NCI-H345 treated with DMSO at 0.1 percent for 48 hours (cell line): Measurements from ENCODE around the gene ADAM19.

ENCODE experiments used
- DNase-seq: peaks from one replicate; lab custom pipeline; 2025; ENCODE audit not compliant: unreplicated experiment; lab: John Stamatoyannopoulos, UW

Gene ADAM19

DNA sequence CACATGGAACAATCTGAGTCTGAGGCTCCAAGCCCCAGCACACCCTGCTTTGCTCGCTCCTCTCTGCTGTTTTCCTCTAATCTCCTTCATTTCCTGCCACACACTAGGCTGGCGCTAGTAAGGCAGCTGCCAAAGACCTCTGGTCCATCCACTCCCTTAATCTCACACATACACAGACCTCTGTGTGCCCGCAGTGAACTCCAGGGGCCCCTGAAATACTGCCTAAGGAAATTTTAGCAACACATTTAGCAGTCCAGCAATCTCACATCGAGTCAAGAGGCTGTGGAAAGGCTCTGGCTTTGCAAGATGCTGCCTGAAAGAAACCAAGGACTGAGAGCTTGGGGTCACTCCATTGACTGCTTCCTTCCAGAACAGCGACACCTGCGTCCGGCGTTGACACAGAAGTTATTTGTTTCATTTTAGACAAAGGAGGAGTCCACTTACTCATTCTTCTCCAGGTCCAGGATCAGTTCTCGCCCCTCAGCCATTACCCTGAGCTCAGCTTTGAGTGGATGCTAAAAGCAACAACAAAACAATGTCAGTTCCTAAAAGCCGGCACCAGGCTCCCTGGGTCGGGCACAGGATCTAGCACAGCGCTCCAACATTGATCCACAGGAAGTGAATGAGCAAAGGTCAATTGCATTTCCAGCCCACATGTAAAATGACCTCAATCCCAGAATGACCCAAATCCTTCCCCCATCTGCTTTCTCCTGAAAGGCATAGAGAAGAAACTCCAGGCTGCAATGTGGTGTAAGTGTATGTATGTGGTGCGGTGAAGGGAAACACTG lies 11.5 kb downstream of the ADAM19 start:
- DNase-seq = no peak

DNA sequence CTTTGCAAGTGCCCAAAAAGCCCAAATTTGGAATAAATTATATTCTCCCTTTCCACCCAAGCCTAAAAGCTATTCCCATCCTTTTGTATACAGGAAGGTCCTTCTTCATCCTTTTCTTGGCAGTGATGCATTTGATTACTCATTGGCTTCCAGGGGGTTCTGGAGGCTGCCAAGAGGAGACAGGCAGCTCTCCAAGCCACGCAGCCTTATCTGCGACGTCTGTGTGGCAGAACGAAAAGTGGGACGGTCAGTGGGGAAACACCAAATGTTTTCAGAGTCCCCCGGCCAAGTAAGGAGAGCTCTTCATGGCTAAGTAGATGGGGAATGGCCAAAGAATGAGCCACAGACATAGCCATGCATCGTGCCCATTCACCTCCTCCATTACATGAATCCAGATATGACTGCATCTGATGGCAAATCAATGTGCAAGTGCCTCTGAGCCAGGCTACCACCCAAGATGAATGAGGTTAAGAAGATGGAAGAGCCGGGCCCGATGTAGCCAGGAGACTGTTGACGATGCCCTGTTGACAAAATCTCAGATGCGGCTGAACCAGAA lies 12.1 kb downstream of the ADAM19 start:
- DNase-seq = no peak

DNA sequence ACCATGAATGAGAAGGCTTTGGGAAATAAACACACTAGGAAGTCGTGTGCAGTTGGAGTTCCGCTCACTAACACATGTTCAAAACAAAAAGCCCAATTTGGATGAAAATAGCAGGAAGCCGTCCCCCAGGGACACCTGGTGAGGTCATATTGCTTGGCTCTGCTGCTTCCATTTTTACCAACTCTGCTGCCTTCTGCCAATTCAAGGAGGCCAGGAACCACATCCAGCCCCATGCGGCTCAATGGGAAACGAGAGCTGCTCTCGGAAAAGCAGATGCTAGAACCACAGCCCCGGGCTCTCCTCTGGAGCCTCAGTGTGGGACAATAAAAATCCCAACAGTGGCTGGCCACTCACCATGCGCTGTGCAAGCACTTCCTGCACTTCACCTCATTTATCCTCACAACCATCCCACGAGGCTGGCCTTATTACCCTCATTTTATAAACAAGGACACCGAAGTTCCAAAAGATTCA lies 13.4 kb downstream of the ADAM19 start:
- DNase-seq = no peak

DNA sequence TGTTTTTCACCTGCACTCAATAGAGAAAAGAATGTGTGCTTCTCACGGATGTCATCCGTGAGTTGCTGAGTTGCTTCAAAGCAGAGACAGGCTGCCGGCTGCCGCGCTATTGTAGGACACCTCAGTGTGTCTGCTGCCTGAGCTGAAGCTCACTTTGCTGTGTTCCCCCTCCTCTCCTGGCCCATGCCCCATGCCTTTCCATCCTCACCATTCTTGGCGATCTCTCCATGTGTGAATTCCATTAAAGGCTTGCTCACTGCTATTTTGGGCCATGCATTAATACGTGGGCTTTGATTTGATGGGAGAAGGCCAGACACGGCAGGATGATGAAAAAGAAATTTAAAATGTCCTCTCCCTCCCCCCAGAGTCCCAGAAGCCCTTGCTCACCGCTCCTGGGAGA lies 14.5 kb downstream of the ADAM19 start:
- no peak for DNase-seq

DNA sequence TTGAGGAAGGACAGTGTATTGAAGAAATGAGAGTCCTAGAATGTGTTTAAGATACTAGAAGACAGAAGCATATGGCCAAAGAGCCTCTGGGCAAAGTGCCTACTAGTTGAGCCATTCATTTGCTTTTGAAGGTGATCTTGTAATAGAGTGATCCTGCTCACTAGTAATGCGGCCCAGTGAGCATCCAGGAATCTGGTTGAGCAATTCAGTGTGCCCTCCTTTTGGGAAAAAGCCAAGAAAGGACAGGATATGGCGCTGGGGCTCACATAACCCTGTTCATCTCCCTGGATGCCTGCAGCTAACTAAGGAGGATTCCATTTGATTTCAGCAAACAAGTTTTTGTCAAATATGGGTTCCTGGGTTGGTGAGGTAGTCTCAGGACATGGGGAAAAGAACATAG lies 16.3 kb downstream of the ADAM19 start:
- no peak for DNase-seq

DNA sequence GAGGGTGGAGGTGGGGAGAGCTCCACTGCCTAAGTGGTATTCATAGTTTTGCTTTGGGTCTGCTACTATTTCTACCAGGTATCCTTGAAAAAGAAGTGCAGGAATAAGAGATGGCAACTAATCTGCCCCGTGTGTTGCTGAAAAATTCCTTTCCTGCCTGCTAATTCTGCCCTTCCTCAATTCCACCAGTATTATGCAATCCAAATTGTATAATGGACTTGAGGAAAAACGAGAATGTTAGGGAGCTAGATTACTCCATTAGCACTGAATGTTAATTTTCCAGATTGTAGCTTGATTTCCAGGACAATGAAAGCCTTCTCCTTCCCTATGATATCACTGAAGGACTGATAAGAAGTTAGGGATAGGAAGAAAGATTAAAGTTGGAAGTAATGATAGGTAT lies 16.9 kb downstream of the ADAM19 start:
- no peak for DNase-seq

DNA sequence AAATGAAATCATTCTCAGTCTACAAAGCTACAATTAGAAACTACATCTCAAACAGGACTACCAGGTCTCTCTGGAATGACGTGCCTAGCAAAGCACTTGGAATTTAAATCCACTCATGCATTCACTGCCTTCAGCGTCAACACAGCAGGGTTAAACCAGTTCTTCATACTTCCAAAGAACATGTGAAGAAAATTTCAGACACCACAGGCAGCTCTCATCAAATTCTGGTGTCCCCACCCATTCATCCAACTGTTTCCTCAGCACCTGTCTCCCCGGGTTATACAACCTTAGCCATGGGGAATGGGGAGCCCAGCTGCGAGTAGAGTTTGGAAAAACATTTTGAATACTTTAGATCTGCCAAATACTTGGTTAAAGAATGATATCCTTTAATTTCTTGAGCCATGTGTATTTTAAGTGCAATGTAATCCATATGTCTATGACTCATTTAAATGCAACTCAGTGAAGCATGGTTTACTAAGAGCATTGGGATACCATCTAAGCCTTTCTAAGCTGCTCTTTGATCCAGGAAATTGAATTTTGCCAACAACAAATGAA lies 17.5 kb downstream of the ADAM19 start:
- DNase-seq = no peak

DNA sequence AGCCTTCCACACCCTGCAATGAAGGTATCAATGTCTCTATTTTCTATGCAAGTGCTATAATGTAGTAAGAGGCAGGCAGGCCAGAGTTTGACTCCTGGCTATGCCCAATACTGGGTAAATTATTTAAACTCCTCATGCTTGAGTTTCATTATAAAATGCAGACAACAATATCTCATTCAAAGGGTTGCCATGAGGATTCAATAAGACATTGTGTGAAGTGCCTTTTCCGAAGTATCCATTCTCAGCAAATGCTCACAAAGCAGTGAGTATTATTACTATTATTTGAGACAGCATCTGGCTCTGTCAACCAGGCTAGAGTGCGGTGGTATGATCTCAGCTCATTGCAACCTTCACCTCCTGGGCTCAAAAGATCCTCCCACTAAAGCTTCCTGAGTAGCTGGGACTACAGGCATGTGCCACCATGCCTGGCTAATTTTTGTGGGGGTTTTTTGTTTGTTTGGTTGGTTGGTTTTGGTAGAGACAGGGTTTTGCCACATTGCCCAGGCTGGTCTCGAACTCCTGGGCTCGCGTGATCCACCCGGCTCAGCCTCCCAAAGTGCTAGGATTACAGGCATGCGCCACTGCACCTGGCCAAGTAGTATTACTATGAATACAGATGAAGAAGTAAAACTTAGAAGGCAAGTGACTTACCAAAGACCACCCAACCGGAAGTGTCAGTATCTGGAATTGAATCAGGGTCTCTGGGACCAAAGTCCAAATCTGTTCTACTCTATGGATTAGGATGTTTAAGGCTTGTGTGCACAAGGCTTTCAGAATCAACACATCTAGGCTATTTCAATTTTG lies 18.8 kb downstream of the ADAM19 start:
- no peak for DNase-seq

DNA sequence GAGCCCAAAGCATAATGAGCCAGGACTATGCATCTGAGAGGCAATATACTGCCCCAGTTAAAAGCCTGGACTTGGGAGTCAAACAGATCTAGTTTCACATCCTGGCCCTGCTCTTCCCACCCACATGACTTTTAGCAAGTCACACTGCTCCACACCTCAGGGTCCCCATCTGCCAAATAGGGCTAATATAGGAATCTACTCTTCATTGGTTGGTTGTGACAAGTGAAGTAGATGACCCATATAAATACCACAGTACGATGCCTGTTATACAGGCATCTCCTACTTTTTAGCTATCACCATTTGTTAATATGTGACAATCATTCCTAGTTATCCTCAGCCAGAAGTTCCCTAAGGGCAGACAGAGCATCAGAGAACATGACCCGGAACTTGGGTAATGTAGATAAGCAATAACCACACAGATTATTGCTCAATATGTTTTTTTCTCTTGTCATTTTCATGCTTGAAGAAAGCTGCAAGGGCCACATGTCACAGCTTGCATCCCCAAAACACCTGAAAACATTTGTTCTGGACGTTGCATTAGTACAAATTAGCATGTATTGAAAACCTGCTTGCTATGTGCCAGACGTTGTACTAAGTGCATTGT lies 20.4 kb downstream of the ADAM19 start:
- DNase-seq = no peak

DNA sequence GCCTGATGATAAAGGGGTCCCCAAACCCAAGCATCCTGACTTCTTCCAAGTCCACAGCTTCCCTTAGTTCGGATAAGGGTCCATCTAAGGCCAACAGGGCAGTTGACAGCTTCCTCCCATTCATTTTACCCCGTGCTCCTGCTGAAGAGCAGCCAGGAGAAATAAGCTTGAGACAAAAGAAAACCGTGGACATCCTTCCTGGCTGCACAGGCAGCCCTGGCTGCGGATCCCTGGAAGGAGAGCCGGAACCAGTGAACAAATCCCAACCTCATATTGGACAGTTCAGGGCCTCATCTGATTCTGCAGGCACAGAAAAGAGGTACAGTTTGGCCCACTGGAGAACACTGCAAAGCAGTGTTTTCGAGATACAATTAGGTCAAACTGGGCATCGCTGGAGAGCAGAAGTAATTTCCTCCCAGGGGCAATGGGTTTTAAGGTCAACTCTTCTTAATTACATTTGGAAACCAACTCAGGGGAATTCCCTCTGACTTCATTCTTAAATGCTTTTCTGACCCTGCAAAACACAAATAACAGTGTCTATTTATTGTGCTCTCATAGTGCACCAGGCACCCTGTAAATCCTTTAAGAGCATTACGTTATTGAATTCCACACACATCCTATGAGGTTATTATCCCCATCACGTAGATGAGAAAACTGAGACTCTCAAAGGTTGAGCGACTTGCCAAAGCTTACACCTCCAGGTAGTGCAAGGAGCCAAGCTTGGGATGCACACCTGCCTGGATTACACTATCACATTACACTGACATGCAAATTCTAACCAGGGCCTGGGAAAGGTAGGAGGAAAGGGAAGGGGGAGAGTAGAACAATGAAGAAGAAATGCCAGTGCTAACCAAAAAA lies 21.2 kb downstream of the ADAM19 start:
- no peak for DNase-seq

DNA sequence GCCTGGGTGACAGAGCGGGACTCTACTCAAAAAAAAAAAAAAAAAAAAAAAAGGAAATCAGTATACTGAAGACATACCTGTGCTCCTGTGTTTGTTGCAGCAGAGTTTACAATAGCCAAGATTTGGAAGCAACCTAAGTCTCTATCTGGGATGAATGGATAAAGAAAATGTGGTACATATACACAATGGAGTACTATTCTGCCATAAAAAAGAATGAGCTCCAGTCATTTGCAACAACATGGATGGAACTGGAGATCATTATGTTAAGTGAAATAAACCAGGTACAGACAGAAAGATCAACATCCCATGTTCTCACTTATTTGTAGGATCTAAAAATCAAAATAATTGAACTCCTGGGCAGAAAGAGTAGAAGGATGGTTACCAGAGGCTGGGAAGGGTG lies 22.9 kb downstream of the ADAM19 start:
- DNase-seq = no peak

DNA sequence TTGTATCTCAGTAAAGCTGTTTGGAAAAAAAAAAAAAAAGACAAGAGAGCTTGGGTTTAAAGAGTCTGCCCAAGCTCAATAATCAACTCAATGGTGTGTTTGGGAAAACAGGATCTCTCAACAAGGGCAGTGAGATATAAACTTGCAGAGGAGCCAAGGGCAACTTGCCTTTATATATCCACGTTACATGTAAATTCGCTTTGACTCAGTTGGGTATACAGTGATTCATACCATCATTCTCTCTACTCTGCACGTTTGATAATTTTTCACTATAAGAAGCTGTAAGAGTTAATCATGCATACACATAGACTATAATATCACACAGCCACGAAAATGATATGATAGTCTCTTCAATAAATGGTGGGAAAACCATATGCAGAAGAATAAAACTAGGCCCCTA lies 24.9 kb downstream of the ADAM19 start:
- DNase-seq = no peak

DNA sequence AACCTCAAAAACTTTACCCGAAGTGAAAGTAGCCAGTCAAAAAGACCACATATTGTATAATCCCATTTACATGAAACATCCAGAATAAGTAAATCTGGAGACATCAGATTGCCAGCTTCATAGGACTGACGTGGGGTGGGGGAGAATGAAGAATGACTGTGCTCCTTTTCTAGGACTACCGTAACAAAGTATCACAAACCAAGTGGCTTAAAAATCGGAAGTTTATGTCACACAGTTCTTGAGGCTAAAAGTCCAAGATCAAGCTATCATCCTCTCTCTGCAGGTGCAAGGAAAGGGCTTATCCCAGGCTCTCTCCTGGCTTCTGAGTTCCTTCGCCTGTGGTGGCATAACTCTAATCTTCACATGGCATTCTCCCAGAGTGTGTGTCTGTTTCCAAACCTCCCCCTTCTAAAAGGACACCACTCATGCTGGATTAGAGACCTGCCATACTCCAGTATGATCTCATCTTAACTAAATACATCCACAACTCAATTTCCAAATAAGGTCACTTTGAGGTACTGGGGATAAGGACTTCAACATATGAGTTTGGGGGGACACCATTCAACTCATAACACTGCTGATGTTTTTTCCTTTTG lies 25.5 kb downstream of the ADAM19 start:
- DNase-seq = no peak

DNA sequence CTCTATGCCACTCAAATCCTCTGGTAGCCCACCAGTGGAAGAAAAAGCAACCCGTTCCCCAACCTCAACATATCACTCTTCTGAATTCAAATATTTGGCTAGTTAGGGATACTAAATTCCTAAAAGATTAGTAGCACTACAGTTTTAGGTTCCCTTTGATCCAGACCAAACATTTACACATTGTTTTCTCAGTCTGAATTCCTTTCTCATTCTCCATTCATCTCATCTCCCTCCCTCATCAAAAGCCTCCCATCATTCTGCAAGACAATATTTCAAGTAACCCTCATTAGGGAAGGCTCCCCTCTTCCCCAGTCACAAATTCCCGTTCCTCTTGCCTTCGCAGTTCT lies 26.3 kb downstream of the ADAM19 start:
- DNase-seq = no peak

DNA sequence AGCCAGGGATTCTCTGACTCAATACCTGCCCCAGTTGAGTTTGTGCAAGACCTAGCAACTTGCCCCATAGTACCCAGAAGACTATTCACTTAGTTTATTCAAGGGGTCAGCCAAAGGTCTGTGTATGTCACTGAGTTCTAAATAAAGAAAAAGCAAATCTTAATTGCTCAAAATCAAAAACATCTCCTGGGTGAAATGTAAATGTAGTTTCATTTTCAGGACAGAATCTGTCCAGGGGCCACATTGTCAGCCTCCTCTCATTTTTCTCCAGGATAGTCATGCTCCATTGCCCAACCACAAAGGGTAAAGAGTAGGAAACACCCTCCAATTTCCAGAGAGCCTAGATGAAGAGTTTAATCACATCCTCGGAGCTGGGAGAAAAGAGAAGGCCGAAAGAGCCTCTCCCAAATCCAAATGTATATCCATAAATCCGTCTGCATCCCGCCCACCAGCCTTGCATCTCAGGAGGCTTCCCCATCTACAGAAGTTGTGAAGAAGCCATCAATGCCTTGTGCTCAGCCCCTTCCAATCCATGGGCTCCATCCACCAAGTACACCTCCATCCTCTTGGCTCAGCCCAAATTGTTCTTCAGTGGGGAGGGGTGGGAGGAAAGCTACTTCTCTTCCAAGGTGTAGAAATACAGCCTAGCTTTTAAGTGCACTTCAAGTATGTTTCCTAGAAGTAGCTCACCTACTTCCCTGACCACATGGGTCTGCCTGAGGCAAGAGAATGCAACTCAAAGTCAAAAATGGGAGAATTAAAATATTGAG lies 26.9 kb downstream of the ADAM19 start:
- DNase-seq = no peak

DNA sequence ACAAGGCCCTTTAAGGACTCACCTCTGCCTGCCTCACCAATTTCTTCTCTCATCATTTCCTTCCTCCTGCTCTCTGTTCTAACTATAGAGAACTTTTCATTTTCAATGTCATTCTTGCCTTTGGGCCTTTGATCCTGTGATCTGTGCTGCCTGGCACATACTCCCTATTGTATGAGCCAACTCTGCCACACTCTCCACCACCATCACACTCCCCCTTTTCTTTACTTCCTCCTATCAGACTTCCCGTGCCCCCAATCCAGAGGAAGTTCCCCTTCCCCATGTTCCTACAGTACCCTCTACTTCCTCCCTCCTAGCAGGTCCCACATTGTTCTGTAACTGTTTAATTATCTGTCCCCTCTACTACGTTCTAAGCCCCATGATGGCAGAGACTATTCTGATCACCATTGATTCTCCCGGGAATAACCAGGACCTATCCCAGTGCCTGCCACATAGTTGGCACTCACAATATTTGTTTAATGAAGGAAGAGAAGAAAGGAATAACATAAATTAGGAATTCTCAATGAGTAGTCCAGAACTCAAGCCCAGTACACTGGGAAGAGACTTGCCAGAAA lies 27.5 kb downstream of the ADAM19 start:
- DNase-seq = no peak

DNA sequence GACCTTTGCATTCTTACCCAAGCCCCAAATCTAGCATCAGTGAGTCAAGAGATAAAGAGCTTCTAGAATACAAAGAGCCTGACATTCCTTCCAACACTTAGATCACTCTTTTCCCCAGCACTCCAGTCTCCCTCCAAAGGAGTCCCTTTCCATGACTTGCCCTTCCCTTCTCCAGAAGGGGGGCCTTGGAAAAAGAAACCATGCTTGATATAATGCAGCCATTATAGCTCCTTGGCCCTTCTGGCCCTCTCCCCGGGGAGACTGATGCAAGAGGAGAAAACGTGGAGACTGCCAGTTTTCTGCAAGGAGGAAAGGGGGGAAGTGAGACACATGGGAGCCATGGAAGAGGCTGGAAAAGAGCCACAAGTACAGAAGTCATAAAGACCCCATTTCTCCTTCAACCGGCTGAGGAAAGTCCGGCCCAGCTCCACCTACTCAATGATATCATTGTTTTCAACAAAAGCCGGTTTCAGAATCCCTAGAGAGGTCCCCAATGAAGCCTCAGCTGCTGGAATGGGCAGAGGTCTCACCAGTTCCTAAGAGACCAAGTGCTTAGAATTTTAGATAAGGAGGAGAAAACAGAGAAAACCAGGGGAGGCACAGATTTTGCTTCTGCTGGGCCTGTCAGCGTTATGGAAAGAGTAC lies 29.0 kb downstream of the ADAM19 start:
- DNase-seq = no peak

DNA sequence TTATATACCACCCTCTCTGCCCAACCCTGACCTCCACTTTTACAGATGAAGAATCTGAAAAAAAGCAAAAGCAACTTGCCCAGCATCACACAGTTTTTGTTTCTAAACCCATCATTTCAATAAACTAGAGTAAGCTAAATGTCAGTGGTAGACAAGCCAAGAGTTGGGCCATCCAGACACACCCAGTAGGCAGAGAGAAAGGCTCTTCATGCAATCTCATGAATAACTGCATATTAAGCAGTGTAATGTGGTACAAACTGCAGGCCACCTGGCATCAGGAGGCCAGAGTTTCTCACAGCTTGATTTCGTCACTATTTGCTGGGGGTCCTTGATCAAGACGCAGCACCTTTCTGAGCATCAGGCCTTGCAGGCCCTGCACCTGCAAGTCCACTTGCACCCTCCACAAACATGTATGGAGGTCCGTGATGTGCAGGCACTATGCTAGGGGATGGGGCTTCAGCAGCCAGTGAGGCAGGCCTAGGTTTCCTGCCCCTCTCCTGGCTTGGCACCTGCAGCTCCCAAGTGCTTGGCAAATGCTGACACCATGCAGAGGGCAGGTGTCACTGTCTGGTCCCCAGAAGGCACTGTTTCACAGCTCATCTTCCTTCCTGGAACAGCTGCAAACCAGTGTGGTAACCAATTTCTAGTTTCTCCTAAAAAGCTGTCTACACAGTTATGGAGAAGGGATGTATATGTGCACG lies 29.8 kb downstream of the ADAM19 start:
- DNase-seq = no peak
